Adrenal gland (tissue), 5 donors: ENCODE measurements around the gene SLC26A6.

Experiments
- CTCF ChIP-seq, 6 experiments: fragments of 450-650 bp in 4 of 6; fragments of 200-600 bp in 2 of 6; sonication (generic) in 1 of 6; IDR thresholded peaks; 1 replicate in 5 of 6; 2 replicates in 1 of 6; pipeline versions ENCODE4 v1.5.1 to v1.8.0; 2016 to 2021; ENCODE audit warnings: antibody characterized with exemption in 6 of 6, mild to moderate bottlenecking in 2 of 6, moderate library complexity in 1 of 6
- POLR2A ChIP-seq, 2 donors: fragments of 450-650 bp; IDR thresholded peaks; one replicate each; pipeline ENCODE4 v1.6.1; 2017; ENCODE audit warnings: antibody characterized with exemption in 2 of 2, mild to moderate bottlenecking in 2 of 2, moderate library complexity in 1 of 2
- donor health status: DM: no; HTN: no; CAD: no.

- peak in 1 of 2 donors; percentile 11 for TF ChIP-seq POLR2A (IDR thresholded peaks at IDR 0.05)
- peak in 5 of 6 experiments; percentile 29 to 79 (median 59) for TF ChIP-seq CTCF (IDR thresholded peaks at IDR 0.05)
These were observed 21.0 kb upstream of the SLC26A6 start for GRCh38 chr3:48656061-48656840.
